Activated naive CD4-positive, alpha-beta T cell treated with anti-CD3 and anti-CD28 coated beads, Interleukin-2, amount 50 U/mL, for 24 hours (primary cell): Measurements from ENCODE around the gene FARP1.
A peak's percentile ranks its signal among the peaks of the same experiment; 100 is the strongest.

Experiments
- H3K27ac Mint-ChIP-seq: one replicate; pipeline ENCODE4 v1.8.0; 2021; ENCODE audit warnings: mild to moderate bottlenecking, mixed read lengths
- H3K27me3 Mint-ChIP-seq: one replicate; pipeline ENCODE4 v1.8.0; 2021; ENCODE audit warnings: mixed read lengths
- H3K36me3 Mint-ChIP-seq: one replicate; pipeline ENCODE4 v1.8.0; 2021; ENCODE audit warnings: mixed read lengths
- H3K4me1 Mint-ChIP-seq: one replicate; pipeline ENCODE4 v1.8.0; 2021; ENCODE audit warnings: mixed read lengths
- H3K4me3 Mint-ChIP-seq: one replicate; pipeline ENCODE4 v1.8.0; 2021; ENCODE audit warnings: mild to moderate bottlenecking, mixed read lengths
- H3K9me3 Mint-ChIP-seq: one replicate; pipeline ENCODE4 v1.8.0; 2021; ENCODE audit warnings: mixed read lengths

Gene FARP1

GRCh38 chr13:98142380-98143156 lies at the start of gene FARP1:
Gene FARP1, plus strand, starts transcription at chr13:98143094. Its CDS starts 70,149 bp downstream, at chr13:98213243.
- Mint-ChIP-seq H3K9me3 (no peaks in the 10 kb centered on the region), H3K4me3 (peak within 1 kb of the TSS; percentile 76), H3K4me1 (peaks cover 12% of the 10 kb centered on the region), H3K36me3 (no peaks in the 10 kb centered on the region), H3K27ac (peak within 1 kb of the TSS; percentile 51), H3K27me3 (peaks cover 45% of the 10 kb centered on the region)

GRCh38 chr13:98094678-98095266 lies 48.1 kb upstream of the FARP1 start:
- Mint-ChIP-seq H3K4me3 (no peak overlapping the region), H3K9me3 (no peaks in the 10 kb centered on the region), H3K36me3 (no peaks in the 10 kb centered on the region), H3K4me1 (no peaks in the 10 kb centered on the region), H3K27me3 (peaks cover 15% of the 10 kb centered on the region), H3K27ac (no peak overlapping the region)

- H3K27ac Mint-ChIP-seq = no peak overlapping the region
- H3K27me3 Mint-ChIP-seq = peaks cover 15% of the 10 kb centered on the region
- H3K4me3 Mint-ChIP-seq = no peak overlapping the region
- H3K9me3 Mint-ChIP-seq = no peaks in the 10 kb centered on the region
- no peaks in the 10 kb centered on the region for H3K4me1 Mint-ChIP-seq
- no peaks in the 10 kb centered on the region for H3K36me3 Mint-ChIP-seq
Measured at GRCh38 chr13:98096059-98096458, 46.8 kb upstream of the FARP1 start.

- Mint-ChIP-seq H3K9me3 (no peaks in the 10 kb centered on the region), H3K27me3 (peaks cover 15% of the 10 kb centered on the region), H3K36me3 (no peaks in the 10 kb centered on the region), H3K4me1 (no peaks in the 10 kb centered on the region), H3K4me3 (no peak overlapping the region), H3K27ac (no peak overlapping the region)
Measured at GRCh38 chr13:98097749-98098148, 45.1 kb upstream of the FARP1 start.

GRCh38 chr13:98098516-98098915 lies 44.4 kb upstream of the FARP1 start:
- no peaks in the 10 kb centered on the region for H3K4me1 Mint-ChIP-seq
- peaks cover 15% of the 10 kb centered on the region for H3K27me3 Mint-ChIP-seq
- no peak overlapping the region for H3K4me3 Mint-ChIP-seq
- no peaks in the 10 kb centered on the region for H3K9me3 Mint-ChIP-seq
- no peaks in the 10 kb centered on the region for H3K36me3 Mint-ChIP-seq
- H3K27ac Mint-ChIP-seq = no peak overlapping the region

- no peak overlapping the region for H3K4me3 Mint-ChIP-seq
- peaks cover 16% of the 10 kb centered on the region for H3K27me3 Mint-ChIP-seq
- H3K4me1 Mint-ChIP-seq = no peaks in the 10 kb centered on the region
Measured at GRCh38 chr13:98099627-98100026, 43.3 kb upstream of the FARP1 start.

GRCh38 chr13:98100481-98100880 lies 42.4 kb upstream of the FARP1 start:
- Mint-ChIP-seq H3K27ac (no peak overlapping the region), H3K4me1 (no peaks in the 10 kb centered on the region), H3K4me3 (no peak overlapping the region), H3K27me3 (peaks cover 16% of the 10 kb centered on the region), H3K36me3 (no peaks in the 10 kb centered on the region), H3K9me3 (no peaks in the 10 kb centered on the region)

More at GRCh38 chr13:98099627-98100026, 43.3 kb upstream of the FARP1 start:
- Mint-ChIP-seq H3K36me3 (no peaks in the 10 kb centered on the region), H3K27ac (no peak overlapping the region), H3K9me3 (no peaks in the 10 kb centered on the region)

- H3K27me3 Mint-ChIP-seq = peaks cover 3% of the 10 kb centered on the region
- no peaks in the 10 kb centered on the region for H3K4me1 Mint-ChIP-seq
- H3K27ac Mint-ChIP-seq = no peak overlapping the region
- H3K36me3 Mint-ChIP-seq = no peaks in the 10 kb centered on the region
- H3K9me3 Mint-ChIP-seq = no peaks in the 10 kb centered on the region
- H3K4me3 Mint-ChIP-seq = no peak overlapping the region
Measured at GRCh38 chr13:98103531-98103930, 39.4 kb upstream of the FARP1 start.

- Mint-ChIP-seq H3K4me3 (no peak overlapping the region), H3K27me3 (peaks cover 2% of the 10 kb centered on the region), H3K27ac (no peak overlapping the region), H3K4me1 (no peaks in the 10 kb centered on the region), H3K36me3 (no peaks in the 10 kb centered on the region), H3K9me3 (no peaks in the 10 kb centered on the region)
Measured at GRCh38 chr13:98103942-98104880, 38.7 kb upstream of the FARP1 start.

- Mint-ChIP-seq H3K4me1 (no peaks in the 10 kb centered on the region), H3K27ac (no peak overlapping the region), H3K4me3 (no peak overlapping the region)
Measured at GRCh38 chr13:98105929-98106336, 37.0 kb upstream of the FARP1 start.

GRCh38 chr13:98108341-98108740 lies 34.6 kb upstream of the FARP1 start:
- Mint-ChIP-seq H3K4me1 (no peaks in the 10 kb centered on the region), H3K9me3 (no peaks in the 10 kb centered on the region), H3K4me3 (no peak overlapping the region), H3K27me3 (peaks cover 2% of the 10 kb centered on the region), H3K36me3 (no peaks in the 10 kb centered on the region), H3K27ac (no peak overlapping the region)

More at GRCh38 chr13:98105929-98106336, 37.0 kb upstream of the FARP1 start:
- peaks cover 2% of the 10 kb centered on the region for H3K27me3 Mint-ChIP-seq
- no peaks in the 10 kb centered on the region for H3K9me3 Mint-ChIP-seq
- H3K36me3 Mint-ChIP-seq = no peaks in the 10 kb centered on the region

GRCh38 chr13:98109226-98109853 lies 33.6 kb upstream of the FARP1 start:
- Mint-ChIP-seq H3K27ac (no peak overlapping the region), H3K9me3 (no peaks in the 10 kb centered on the region), H3K4me3 (no peak overlapping the region), H3K36me3 (no peaks in the 10 kb centered on the region), H3K27me3 (no peaks in the 10 kb centered on the region), H3K4me1 (no peaks in the 10 kb centered on the region)

GRCh38 chr13:98110749-98111148 lies 32.1 kb upstream of the FARP1 start:
- Mint-ChIP-seq H3K9me3 (no peaks in the 10 kb centered on the region), H3K4me1 (no peaks in the 10 kb centered on the region), H3K27ac (no peak overlapping the region), H3K36me3 (no peaks in the 10 kb centered on the region), H3K27me3 (peaks cover 3% of the 10 kb centered on the region), H3K4me3 (no peak overlapping the region)

GRCh38 chr13:98111168-98112098 lies 31.5 kb upstream of the FARP1 start:
- Mint-ChIP-seq H3K4me3 (no peak overlapping the region), H3K27me3 (peaks cover 3% of the 10 kb centered on the region), H3K36me3 (no peaks in the 10 kb centered on the region), H3K27ac (no peak overlapping the region), H3K4me1 (no peaks in the 10 kb centered on the region), H3K9me3 (no peaks in the 10 kb centered on the region)
